Retinal pigment epithelial cell (primary cell): ENCODE data around the gene EXOC4.

ENCODE experiments used
- DNase-seq: peaks from one replicate; pipeline ENCODE4 v3.0.0-alpha.2; 2010; ENCODE audit warnings: low read depth
- H3K4me3 ChIP-seq: 2 replicates; pipeline ENCODE4 v1.5.1; 2011; ENCODE audit warnings: mild to moderate bottlenecking, low read length, control low read depth, moderate library complexity
- TF ChIP-seq, protein P1 (sequence below): conservative IDR thresholded peaks from 2 replicates; pipeline ENCODE4 v1.5.1; 2011; ENCODE audit warnings: low read depth, low read length, control low read depth, inconsistent platforms

EXOC4 gene

GRCh38 chr7:134104166-134104565 lies 851.3 kb downstream of the EXOC4 start:
- no peak overlapping the region for H3K4me3 ChIP-seq
- DNase-seq: no peak
- TF ChIP-seq, protein P1, sequence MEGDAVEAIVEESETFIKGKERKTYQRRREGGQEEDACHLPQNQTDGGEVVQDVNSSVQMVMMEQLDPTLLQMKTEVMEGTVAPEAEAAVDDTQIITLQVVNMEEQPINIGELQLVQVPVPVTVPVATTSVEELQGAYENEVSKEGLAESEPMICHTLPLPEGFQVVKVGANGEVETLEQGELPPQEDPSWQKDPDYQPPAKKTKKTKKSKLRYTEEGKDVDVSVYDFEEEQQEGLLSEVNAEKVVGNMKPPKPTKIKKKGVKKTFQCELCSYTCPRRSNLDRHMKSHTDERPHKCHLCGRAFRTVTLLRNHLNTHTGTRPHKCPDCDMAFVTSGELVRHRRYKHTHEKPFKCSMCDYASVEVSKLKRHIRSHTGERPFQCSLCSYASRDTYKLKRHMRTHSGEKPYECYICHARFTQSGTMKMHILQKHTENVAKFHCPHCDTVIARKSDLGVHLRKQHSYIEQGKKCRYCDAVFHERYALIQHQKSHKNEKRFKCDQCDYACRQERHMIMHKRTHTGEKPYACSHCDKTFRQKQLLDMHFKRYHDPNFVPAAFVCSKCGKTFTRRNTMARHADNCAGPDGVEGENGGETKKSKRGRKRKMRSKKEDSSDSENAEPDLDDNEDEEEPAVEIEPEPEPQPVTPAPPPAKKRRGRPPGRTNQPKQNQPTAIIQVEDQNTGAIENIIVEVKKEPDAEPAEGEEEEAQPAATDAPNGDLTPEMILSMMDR: no peak

DNA sequence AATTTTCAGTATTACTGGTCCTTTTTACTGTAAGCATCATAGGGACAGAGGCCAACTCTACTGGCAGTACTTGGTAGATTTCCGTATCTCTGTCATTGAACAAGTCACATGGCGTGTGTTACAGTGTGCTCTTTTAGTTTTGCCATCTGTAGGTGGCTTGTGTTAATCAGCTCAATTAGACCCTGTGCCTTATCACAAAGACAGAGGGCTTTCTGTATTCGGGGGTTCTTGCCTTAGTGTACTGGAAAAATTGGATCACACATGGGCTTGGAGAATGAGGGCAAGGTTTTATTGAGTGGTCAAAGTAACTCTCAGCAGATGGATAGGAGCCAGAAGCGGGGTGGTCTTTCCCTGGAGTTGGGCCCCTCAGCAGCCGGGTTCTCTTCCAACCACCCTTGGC lies 853.0 kb downstream of the EXOC4 start:
- TF ChIP-seq, protein P1: no peak
- H3K4me3 ChIP-seq: no peak overlapping the region
- DNase-seq: no peak

- TF ChIP-seq, protein P1: no peak
- H3K4me3 ChIP-seq: no peak overlapping the region
- DNase-seq: no peak
Measured at GRCh38 chr7:134108802-134109201, 855.9 kb downstream of the EXOC4 start.

- no peak for DNase-seq
- H3K4me3 ChIP-seq: no peak overlapping the region
- TF ChIP-seq, protein P1: no peak
Measured at GRCh38 chr7:134113655-134114054, 860.8 kb downstream of the EXOC4 start.

GRCh38 chr7:134114992-134115391 lies 862.1 kb downstream of the EXOC4 start:
- TF ChIP-seq, protein P1: no peak
- no peak overlapping the region for H3K4me3 ChIP-seq
- DNase-seq: no peak
